Upper lobe of left lung (tissue), 4 donors: ENCODE results near the gene PRR30.

Source experiments
- POLR2AphosphoS5 ChIP-seq, 2 donors: sonication (generic); formaldehyde crosslinking; IDR thresholded peaks; one replicate each; pipeline ENCODE4 v1.5.1; 2017; ENCODE audit warnings: antibody characterized with exemption in 2 of 2
- TF ChIP-seq, protein P1 (sequence below), 6 experiments: fragments of 450-650 bp in 4 of 6; fragments of 200-600 bp in 2 of 6; sonication (generic) in 2 of 6; IDR thresholded peaks; one replicate each; pipeline ENCODE4 v1.5.1; 2016 to 2019; ENCODE audit warnings: antibody characterized with exemption in 6 of 6

DNA sequence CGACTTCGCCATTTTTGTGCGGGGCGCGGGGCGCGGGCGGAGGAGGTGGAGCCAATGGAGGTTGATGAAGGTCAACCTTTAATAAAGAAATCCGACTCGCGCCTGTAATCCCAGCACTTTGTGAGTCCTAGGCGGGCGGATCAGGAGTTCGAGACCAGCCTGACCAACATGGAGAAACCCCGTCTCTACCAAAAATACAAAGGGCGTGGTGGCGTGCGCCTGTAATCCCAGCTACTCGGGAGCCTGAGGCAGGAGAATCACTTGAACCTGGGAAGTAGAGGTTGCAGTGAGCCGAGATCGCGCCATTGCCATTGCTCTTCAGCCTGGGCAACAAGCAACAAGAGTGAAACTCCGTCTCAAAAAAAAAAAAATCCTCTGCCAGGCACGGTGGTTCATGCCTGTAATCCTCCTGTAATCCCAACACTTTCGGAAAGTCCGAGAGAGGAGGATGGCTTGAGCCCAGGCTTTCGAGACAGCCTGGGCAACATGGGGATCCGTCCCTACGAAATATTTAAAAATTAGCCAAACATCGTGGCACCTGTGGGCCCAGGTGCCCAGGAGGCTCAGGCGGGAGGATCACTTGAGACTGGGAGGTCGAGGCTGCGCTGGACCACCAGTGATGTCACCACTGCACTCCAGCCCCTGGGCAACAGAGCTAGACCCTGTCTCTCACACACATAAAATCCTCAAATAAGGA is 4.3 kb downstream of the PRR30 start:
- TF ChIP-seq POLR2AphosphoS5 (IDR thresholded peaks at IDR 0.05): no peak
- TF ChIP-seq, protein P1, sequence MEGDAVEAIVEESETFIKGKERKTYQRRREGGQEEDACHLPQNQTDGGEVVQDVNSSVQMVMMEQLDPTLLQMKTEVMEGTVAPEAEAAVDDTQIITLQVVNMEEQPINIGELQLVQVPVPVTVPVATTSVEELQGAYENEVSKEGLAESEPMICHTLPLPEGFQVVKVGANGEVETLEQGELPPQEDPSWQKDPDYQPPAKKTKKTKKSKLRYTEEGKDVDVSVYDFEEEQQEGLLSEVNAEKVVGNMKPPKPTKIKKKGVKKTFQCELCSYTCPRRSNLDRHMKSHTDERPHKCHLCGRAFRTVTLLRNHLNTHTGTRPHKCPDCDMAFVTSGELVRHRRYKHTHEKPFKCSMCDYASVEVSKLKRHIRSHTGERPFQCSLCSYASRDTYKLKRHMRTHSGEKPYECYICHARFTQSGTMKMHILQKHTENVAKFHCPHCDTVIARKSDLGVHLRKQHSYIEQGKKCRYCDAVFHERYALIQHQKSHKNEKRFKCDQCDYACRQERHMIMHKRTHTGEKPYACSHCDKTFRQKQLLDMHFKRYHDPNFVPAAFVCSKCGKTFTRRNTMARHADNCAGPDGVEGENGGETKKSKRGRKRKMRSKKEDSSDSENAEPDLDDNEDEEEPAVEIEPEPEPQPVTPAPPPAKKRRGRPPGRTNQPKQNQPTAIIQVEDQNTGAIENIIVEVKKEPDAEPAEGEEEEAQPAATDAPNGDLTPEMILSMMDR (IDR thresholded peaks at IDR 0.05): no peak
